ENCODE results near the gene CNTNAP2. TPM values are rescaled to one million over a fixed set of nuclear protein-coding genes. Genes with fewer than 3 reads are reported as not detected.

CNTNAP2 gene
- total RNA-seq, 1 experiment from 2014 or later, result 42.5 TPM

DNA sequence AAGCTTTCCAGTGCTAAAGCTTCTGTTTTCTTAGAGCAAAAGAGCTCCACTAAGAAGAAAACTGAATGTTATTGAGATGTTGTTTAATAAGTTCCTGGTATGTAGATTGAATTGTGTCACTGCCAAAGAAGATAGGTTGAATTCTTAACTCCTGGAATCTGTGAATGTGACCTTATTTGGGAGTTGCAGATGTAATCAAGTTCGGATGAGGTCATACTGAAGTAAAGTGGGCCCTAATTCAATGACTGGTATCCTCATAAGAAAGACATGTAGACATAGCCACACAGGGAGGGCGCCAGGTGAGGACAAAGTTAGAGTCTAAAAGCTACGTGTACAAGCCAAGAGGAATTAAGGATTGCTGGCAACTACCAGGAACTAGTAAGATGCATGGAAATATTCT is 1741.8 kb downstream of the CNTNAP2 start:
- no peak overlapping the region for H3K27ac Mint-ChIP-seq (ENCODE audit: unreplicated experiment)
- no peaks in the 10 kb centered on the region for H3K36me3 Mint-ChIP-seq (ENCODE audit: insufficient read depth, unreplicated experiment)
- H3K9me3 Mint-ChIP-seq (ENCODE audit: unreplicated experiment), result no peaks in the 10 kb centered on the region
- Histone ChIP-seq H3K4me1 (no peaks in the 10 kb centered on the region), H3K36me3 (ENCODE audit: control insufficient read depth, insufficient read depth, low read length) (no peaks in the 10 kb centered on the region), H3K27me3 (replicated peaks; ENCODE audit: control insufficient read depth, insufficient read depth, low read length) (no peaks in the 10 kb centered on the region), H3K9me3 (no peaks in the 10 kb centered on the region), H3K4me3 (ENCODE audit: low read depth, low read length) (no peak overlapping the region)
- POLR2A ChIA-PET, result no interaction called here
- no peak overlapping the region for H3K4me3 Mint-ChIP-seq (ENCODE audit: unreplicated experiment)
- BruUV-seq (replicated peaks), result no TSS peak
- TF ChIP-seq, protein P1, sequence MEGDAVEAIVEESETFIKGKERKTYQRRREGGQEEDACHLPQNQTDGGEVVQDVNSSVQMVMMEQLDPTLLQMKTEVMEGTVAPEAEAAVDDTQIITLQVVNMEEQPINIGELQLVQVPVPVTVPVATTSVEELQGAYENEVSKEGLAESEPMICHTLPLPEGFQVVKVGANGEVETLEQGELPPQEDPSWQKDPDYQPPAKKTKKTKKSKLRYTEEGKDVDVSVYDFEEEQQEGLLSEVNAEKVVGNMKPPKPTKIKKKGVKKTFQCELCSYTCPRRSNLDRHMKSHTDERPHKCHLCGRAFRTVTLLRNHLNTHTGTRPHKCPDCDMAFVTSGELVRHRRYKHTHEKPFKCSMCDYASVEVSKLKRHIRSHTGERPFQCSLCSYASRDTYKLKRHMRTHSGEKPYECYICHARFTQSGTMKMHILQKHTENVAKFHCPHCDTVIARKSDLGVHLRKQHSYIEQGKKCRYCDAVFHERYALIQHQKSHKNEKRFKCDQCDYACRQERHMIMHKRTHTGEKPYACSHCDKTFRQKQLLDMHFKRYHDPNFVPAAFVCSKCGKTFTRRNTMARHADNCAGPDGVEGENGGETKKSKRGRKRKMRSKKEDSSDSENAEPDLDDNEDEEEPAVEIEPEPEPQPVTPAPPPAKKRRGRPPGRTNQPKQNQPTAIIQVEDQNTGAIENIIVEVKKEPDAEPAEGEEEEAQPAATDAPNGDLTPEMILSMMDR (IDR thresholded peaks at IDR 0.05; ENCODE audit: insufficient read depth in 1 of 2, low read depth in 1 of 2, low read length in 1 of 2, severe bottlenecking in 1 of 2, unreplicated experiment in 1 of 2), result no peak
- peaks cover 3% of the 10 kb centered on the region for H3K27me3 Mint-ChIP-seq (ENCODE audit: insufficient read depth, unreplicated experiment)
- CTCF ChIA-PET, result no interaction called here
- intact Hi-C loops (cut with micrococcal nuclease; ENCODE audit: unreplicated experiment), result no loop called here
- DNase-seq, result no peak
- no peaks in the 10 kb centered on the region for H3K4me1 Mint-ChIP-seq (ENCODE audit: low read depth, unreplicated experiment)

DNA sequence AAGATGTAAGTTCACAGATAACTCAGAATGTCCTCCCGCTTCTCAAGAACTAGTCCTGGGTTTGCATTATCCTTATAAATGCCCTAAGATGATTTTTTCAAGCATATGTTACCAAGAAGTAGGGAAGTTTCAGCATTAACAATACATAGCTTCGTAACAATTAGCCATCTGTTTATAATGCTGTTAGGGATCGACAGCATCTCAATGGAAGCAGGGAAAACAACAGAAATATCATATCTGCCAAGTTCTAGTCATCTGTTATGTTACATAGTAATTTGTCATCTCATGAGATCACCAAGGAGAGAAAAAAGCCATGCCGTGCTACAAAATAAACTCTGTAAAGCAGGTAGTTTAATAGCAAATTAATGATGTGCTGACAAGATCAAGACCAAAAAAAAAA is 1742.4 kb downstream of the CNTNAP2 start:
- intact Hi-C loops (cut with micrococcal nuclease; ENCODE audit: unreplicated experiment), result no loop called here
- Mint-ChIP-seq H3K9me3 (ENCODE audit: unreplicated experiment) (no peaks in the 10 kb centered on the region), H3K27ac (ENCODE audit: unreplicated experiment) (no peak overlapping the region), H3K36me3 (ENCODE audit: insufficient read depth, unreplicated experiment) (no peaks in the 10 kb centered on the region), H3K4me3 (ENCODE audit: unreplicated experiment) (no peak overlapping the region), H3K27me3 (ENCODE audit: insufficient read depth, unreplicated experiment) (peaks cover 3% of the 10 kb centered on the region), H3K4me1 (ENCODE audit: low read depth, unreplicated experiment) (no peaks in the 10 kb centered on the region)
- no peaks in the 10 kb centered on the region for H3K27me3 ChIP-seq (replicated peaks; ENCODE audit: control insufficient read depth, insufficient read depth, low read length)
- TF ChIP-seq, protein P1 (IDR thresholded peaks at IDR 0.05; ENCODE audit: insufficient read depth in 1 of 2, low read depth in 1 of 2, low read length in 1 of 2, severe bottlenecking in 1 of 2, unreplicated experiment in 1 of 2), result no peak
- ChIA-PET CTCF (no interaction called here), POLR2A (no interaction called here)
- H3K4me3 ChIP-seq (ENCODE audit: low read depth, low read length), result no peak overlapping the region
- BruUV-seq (replicated peaks), result no TSS peak
- no peak for DNase-seq
- H3K36me3 ChIP-seq (ENCODE audit: control insufficient read depth, insufficient read depth, low read length), result no peaks in the 10 kb centered on the region
- H3K9me3 ChIP-seq, result no peaks in the 10 kb centered on the region
- H3K4me1 ChIP-seq, result no peaks in the 10 kb centered on the region

DNA sequence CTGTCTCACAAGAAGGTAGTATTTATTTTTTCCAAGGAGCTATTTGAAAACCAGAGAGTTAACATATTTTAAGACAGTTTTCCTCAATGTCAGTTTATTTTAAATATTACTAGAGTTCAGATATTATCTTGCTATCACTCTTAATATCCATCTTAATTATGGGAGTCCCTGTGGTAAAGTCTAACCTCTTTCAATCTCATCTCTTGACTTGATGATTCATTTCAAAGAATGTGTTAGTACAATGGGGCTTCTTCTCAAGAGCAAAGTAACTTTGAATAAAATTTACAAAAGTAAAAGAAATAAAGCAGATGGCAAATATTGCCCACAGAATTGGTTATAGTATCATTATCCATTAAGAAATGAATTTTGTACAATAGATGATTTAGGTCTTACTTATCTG is 1742.9 kb downstream of the CNTNAP2 start:
- H3K9me3 ChIP-seq, result no peaks in the 10 kb centered on the region
- Mint-ChIP-seq H3K27me3 (ENCODE audit: insufficient read depth, unreplicated experiment) (peaks cover 3% of the 10 kb centered on the region), H3K4me1 (ENCODE audit: low read depth, unreplicated experiment) (no peaks in the 10 kb centered on the region), H3K27ac (ENCODE audit: unreplicated experiment) (no peak overlapping the region), H3K4me3 (ENCODE audit: unreplicated experiment) (no peak overlapping the region), H3K9me3 (ENCODE audit: unreplicated experiment) (no peaks in the 10 kb centered on the region), H3K36me3 (ENCODE audit: insufficient read depth, unreplicated experiment) (no peaks in the 10 kb centered on the region)
- intact Hi-C loops (cut with micrococcal nuclease; ENCODE audit: unreplicated experiment), result no loop called here
- ChIA-PET CTCF (no interaction called here), POLR2A (no interaction called here)
- H3K4me3 ChIP-seq (ENCODE audit: low read depth, low read length), result no peak overlapping the region
- TF ChIP-seq, protein P1 (IDR thresholded peaks at IDR 0.05; ENCODE audit: insufficient read depth in 1 of 2, low read depth in 1 of 2, low read length in 1 of 2, severe bottlenecking in 1 of 2, unreplicated experiment in 1 of 2), result no peak
- DNase-seq, result no peak
- no peaks in the 10 kb centered on the region for H3K36me3 ChIP-seq (ENCODE audit: control insufficient read depth, insufficient read depth, low read length)
- BruUV-seq (replicated peaks), result no TSS peak
- H3K27me3 ChIP-seq (replicated peaks; ENCODE audit: control insufficient read depth, insufficient read depth, low read length), result no peaks in the 10 kb centered on the region
- no peaks in the 10 kb centered on the region for H3K4me1 ChIP-seq

All from Caco-2 (cell line).